ENCODE measurements around the gene HIVEP1. TPM values are rescaled to one million over a fixed set of nuclear protein-coding genes. Genes with fewer than 3 reads are reported as not detected.

Gene HIVEP1
- polyA plus RNA-seq, 1 of the 3 experiments (the other 2 are of a cell fraction) = 7.7 TPM

DNA sequence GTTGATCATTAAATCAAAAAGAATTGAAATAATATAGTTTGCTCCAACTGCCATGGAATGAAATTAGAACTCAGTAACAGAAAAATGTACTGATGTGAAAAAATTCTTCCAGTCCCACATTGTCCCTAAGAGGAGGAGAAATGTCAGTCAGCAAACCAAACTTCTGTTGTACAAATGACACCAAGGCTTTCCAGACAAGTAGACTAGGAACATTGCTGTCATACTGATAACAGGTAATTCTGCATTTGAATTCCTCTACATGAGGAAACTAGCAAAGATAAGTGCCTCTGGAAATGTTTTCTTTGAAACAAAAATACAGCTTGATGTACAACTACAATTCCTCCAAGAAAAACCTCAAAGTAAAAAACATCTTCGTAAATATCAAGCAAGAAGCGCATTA lies 90.2 kb downstream of the HIVEP1 start (continued):
- TF ChIP-seq RCOR1 (IDR thresholded peaks at IDR 0.05; ENCODE audit: low read length) = no peak
- no peak for TF ChIP-seq EP300 (IDR thresholded peaks at IDR 0.05; ENCODE audit: borderline replicate concordance in 1 of 2, low read depth in 1 of 2, low read length in 1 of 2)
- no peak for TF ChIP-seq FOXJ3 (CRISPR knock-in tag; IDR thresholded peaks at IDR 0.05)

DNA sequence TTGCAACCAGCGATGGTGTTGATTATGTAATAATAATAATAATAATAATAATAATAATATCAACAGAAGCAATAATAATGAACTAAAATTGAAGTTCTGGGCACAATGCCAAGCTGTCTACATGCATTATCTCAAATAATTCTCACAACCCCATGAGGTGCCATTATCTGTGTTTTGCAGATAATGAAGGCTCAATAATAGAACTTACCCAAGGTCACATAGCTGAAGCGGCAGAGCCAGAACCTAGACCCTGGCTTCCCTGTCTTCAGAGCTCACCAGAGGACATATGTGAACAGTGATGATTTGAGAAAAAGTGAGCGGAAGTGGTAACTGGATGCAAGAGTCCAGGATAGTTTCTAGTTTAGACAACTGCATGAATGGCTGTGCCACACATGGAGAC lies 91.0 kb downstream of the HIVEP1 start:
- Histone ChIP-seq H3K4me1 (ENCODE audit: control insufficient read depth in 1 of 2, insufficient read depth in 2 of 2, low read depth in 1 of 2, low read length in 1 of 2) (peaks cover 5% of the 10 kb centered on the region in 2 experiments; a peak in 3 of 4 replicates), H2AFZ (ENCODE audit: low read depth) (no peak overlapping the region), H3K9me3 (no peaks in the 10 kb centered on the region; the same call in 1 of the 2 replicates), H3F3A (replicated peaks; ENCODE audit: insufficient read depth) (peaks cover 6% of the 10 kb centered on the region), H3K27ac (ENCODE audit: low read depth in 2 of 2, low read length in 1 of 2) (no peak overlapping the region; a peak in 1 of 4 replicates), H3K79me2 (ENCODE audit: insufficient read depth) (peaks cover 8% of the 10 kb centered on the region), H3K9me2 (peaks cover 4% of the 10 kb centered on the region; the same call in 1 of the 2 replicates), H3K4me3 (ENCODE audit: low read depth in 2 of 2, low read length in 1 of 2) (no peak overlapping the region), H3K36me3 (replicated peaks in 1 of 2; ENCODE audit: control insufficient read depth in 1 of 2, insufficient read depth in 2 of 2, low read length in 1 of 2) (peaks cover 0 to 11% of the 10 kb centered on the region in 2 experiments), H3K9ac (no peak overlapping the region), H3K27me3 (ENCODE audit: insufficient read depth) (no peaks in the 10 kb centered on the region), H4K20me1 (ENCODE audit: insufficient read depth) (no peaks in the 10 kb centered on the region), H3K4me2 (no peak overlapping the region)
- peak; percentile 35 for DNase-seq
- TF ChIP-seq, protein P1, sequence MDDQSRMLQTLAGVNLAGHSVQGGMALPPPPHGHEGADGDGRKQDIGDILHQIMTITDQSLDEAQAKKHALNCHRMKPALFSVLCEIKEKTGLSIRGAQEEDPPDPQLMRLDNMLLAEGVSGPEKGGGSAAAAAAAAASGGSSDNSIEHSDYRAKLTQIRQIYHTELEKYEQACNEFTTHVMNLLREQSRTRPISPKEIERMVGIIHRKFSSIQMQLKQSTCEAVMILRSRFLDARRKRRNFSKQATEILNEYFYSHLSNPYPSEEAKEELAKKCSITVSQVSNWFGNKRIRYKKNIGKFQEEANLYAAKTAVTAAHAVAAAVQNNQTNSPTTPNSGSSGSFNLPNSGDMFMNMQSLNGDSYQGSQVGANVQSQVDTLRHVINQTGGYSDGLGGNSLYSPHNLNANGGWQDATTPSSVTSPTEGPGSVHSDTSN (IDR thresholded peaks at IDR 0.05) = 0 out of 2 replicates have a peak, but pooled peaks have one; percentile 6
- TF ChIP-seq FOXJ3 (CRISPR knock-in tag; IDR thresholded peaks at IDR 0.05) (no peak), GABPA (IDR thresholded peaks at IDR 0.05; ENCODE audit: low read depth) (no peak), NFIC (IDR thresholded peaks at IDR 0.05; ENCODE audit: borderline replicate concordance) (0 out of 2 replicates have a peak, but pooled peaks have one; percentile 11), GATA2 (CRISPR knock-in tag; IDR thresholded peaks at IDR 0.05) (no peak)
- CTCF ChIA-PET = interaction anchor here (0.7 kb wide), 1 partner anchor 447 kb away, joined by 3 read pairs; no protein-coding TSS in a partner anchor
- POLR2A ChIA-PET = interaction anchor here (0.6 kb wide), 1 partner anchor 35 kb away, joined by 3 read pairs; no protein-coding TSS in a partner anchor
- WGBS (ENCODE audit: low lambda C conversion rate) = 86% methylated on average over 3 of the region's 3 CpGs

DNA sequence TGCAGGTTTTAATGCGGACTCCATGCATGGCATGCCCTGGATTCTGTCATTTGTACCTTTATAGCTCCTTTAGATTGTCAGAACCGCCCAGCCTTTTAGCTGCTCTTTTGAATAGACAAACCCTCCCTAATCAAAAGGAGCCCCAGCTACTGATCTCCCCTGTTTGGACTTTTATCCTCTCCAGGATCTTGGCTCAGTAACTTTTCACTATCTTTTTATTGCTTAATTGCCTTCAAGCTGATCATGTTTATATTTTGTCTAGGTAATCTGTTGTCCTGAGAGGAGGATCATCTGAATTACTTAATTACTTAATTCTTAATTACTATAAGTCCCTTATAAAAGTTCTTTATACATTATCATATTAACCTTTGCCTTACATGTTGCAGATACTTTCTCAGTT lies 93.2 kb downstream of the HIVEP1 start:
- H3K36me3 ChIP-seq (replicated peaks in 1 of 2; ENCODE audit: control insufficient read depth in 1 of 2, insufficient read depth in 2 of 2, low read length in 1 of 2) = peaks cover 0 to 22% of the 10 kb centered on the region in 2 experiments
- no peak overlapping the region for H3K27ac ChIP-seq (ENCODE audit: low read depth in 2 of 2, low read length in 1 of 2)
- H4K20me1 ChIP-seq (ENCODE audit: insufficient read depth) = no peaks in the 10 kb centered on the region
- H3K4me2 ChIP-seq = no peak overlapping the region
- WGBS (ENCODE audit: low lambda C conversion rate) = 90% methylated on average over 2 of the region's 2 CpGs
- ChIA-PET CTCF (no interaction called here), POLR2A (no interaction called here)
- peaks cover 6% of the 10 kb centered on the region for H3F3A ChIP-seq (replicated peaks; ENCODE audit: insufficient read depth)
- no peak for DNase-seq
- H3K4me1 ChIP-seq (ENCODE audit: control insufficient read depth in 1 of 2, insufficient read depth in 2 of 2, low read depth in 1 of 2, low read length in 1 of 2) = peaks cover 0 to 5% of the 10 kb centered on the region in 2 experiments; a peak in 2 of 4 replicates
- H3K9ac ChIP-seq = no peak overlapping the region
- no peaks in the 10 kb centered on the region for H3K27me3 ChIP-seq (ENCODE audit: insufficient read depth)
- peaks cover 8% of the 10 kb centered on the region for H3K79me2 ChIP-seq (ENCODE audit: insufficient read depth)
- H2AFZ ChIP-seq (ENCODE audit: low read depth) = no peak overlapping the region
- peaks cover 4% of the 10 kb centered on the region; the same call in 1 of the 2 replicates for H3K9me2 ChIP-seq
- H3K4me3 ChIP-seq (ENCODE audit: low read depth in 2 of 2, low read length in 1 of 2) = no peak overlapping the region
- no peaks in the 10 kb centered on the region; the same call in 1 of the 2 replicates for H3K9me3 ChIP-seq
- TF ChIP-seq EZH2phosphoT487 (IDR thresholded peaks at IDR 0.05; ENCODE audit: borderline replicate concordance, low read depth) (no peak), TCF12 (IDR thresholded peaks at IDR 0.05) (no peak), POLR2AphosphoS5 (IDR thresholded peaks at IDR 0.05; ENCODE audit: low read depth, low read length) (no peak), TAF1 (IDR thresholded peaks at IDR 0.05; ENCODE audit: borderline replicate concordance, low read depth, low read length) (no peak), FOXJ3 (CRISPR knock-in tag; IDR thresholded peaks at IDR 0.05) (no peak), SIN3A (IDR thresholded peaks at IDR 0.05; ENCODE audit: borderline replicate concordance, low read depth, low read length) (no peak), GATA2 (CRISPR knock-in tag; IDR thresholded peaks at IDR 0.05) (no peak), RXRA (IDR thresholded peaks at IDR 0.05; ENCODE audit: borderline replicate concordance, low read depth) (no peak), NFIC (IDR thresholded peaks at IDR 0.05; ENCODE audit: borderline replicate concordance) (no peak), NRF1 (IDR thresholded peaks at IDR 0.05; ENCODE audit: low read depth, low read length) (no peak), RFX5 (IDR thresholded peaks at IDR 0.05; ENCODE audit: low read length) (no peak), JUND (IDR thresholded peaks at IDR 0.05) (no peak), RAD21 (IDR thresholded peaks at IDR 0.05; ENCODE audit: low read length) (no peak)
- TF ChIP-seq, protein P2, sequence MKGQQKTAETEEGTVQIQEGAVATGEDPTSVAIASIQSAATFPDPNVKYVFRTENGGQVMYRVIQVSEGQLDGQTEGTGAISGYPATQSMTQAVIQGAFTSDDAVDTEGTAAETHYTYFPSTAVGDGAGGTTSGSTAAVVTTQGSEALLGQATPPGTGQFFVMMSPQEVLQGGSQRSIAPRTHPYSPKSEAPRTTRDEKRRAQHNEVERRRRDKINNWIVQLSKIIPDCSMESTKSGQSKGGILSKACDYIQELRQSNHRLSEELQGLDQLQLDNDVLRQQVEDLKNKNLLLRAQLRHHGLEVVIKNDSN (IDR thresholded peaks at IDR 0.05; ENCODE audit: borderline replicate concordance, low read depth) = no peak
- TF ChIP-seq, protein P3, sequence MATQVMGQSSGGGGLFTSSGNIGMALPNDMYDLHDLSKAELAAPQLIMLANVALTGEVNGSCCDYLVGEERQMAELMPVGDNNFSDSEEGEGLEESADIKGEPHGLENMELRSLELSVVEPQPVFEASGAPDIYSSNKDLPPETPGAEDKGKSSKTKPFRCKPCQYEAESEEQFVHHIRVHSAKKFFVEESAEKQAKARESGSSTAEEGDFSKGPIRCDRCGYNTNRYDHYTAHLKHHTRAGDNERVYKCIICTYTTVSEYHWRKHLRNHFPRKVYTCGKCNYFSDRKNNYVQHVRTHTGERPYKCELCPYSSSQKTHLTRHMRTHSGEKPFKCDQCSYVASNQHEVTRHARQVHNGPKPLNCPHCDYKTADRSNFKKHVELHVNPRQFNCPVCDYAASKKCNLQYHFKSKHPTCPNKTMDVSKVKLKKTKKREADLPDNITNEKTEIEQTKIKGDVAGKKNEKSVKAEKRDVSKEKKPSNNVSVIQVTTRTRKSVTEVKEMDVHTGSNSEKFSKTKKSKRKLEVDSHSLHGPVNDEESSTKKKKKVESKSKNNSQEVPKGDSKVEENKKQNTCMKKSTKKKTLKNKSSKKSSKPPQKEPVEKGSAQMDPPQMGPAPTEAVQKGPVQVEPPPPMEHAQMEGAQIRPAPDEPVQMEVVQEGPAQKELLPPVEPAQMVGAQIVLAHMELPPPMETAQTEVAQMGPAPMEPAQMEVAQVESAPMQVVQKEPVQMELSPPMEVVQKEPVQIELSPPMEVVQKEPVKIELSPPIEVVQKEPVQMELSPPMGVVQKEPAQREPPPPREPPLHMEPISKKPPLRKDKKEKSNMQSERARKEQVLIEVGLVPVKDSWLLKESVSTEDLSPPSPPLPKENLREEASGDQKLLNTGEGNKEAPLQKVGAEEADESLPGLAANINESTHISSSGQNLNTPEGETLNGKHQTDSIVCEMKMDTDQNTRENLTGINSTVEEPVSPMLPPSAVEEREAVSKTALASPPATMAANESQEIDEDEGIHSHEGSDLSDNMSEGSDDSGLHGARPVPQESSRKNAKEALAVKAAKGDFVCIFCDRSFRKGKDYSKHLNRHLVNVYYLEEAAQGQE (IDR thresholded peaks at IDR 0.05; ENCODE audit: low read depth, low read length) = no peak
- TF ChIP-seq, protein P4, sequence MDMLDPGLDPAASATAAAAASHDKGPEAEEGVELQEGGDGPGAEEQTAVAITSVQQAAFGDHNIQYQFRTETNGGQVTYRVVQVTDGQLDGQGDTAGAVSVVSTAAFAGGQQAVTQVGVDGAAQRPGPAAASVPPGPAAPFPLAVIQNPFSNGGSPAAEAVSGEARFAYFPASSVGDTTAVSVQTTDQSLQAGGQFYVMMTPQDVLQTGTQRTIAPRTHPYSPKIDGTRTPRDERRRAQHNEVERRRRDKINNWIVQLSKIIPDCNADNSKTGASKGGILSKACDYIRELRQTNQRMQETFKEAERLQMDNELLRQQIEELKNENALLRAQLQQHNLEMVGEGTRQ (IDR thresholded peaks at IDR 0.05; ENCODE audit: borderline replicate concordance, low read depth, low read length) = no peak

All from SK-N-SH (cell line).